ENCODE data around the gene RHOT2.

The RHOT2 gene

DNA sequence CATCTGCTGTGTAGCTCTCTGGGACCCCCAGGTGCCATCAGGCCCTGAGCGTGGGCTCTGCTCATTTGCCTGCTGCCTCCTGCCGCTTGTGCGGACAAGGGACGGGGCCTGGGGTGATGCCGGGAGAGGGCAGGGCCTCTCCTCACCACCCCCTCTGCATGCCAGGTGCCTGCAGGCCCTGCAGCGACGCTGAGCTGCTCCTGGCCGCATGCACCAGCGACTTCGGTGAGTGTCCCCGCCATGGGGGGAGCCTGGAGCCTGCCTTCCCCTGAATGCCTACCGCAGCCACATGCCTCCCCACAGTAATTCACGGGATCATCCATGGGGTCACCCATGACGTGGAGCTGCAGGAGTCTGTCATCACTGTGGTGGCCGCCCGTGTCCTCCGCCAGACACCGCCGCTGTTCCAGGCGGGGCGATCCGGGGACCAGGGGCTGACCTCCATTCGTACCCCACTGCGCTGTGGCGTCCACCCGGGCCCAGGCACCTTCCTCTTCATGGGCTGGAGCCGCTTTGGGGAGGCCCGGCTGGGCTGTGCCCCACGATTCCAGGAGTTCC is 48.9 kb downstream of the RHOT2 start:
- DNase-seq, result peak; percentile 39

DNA sequence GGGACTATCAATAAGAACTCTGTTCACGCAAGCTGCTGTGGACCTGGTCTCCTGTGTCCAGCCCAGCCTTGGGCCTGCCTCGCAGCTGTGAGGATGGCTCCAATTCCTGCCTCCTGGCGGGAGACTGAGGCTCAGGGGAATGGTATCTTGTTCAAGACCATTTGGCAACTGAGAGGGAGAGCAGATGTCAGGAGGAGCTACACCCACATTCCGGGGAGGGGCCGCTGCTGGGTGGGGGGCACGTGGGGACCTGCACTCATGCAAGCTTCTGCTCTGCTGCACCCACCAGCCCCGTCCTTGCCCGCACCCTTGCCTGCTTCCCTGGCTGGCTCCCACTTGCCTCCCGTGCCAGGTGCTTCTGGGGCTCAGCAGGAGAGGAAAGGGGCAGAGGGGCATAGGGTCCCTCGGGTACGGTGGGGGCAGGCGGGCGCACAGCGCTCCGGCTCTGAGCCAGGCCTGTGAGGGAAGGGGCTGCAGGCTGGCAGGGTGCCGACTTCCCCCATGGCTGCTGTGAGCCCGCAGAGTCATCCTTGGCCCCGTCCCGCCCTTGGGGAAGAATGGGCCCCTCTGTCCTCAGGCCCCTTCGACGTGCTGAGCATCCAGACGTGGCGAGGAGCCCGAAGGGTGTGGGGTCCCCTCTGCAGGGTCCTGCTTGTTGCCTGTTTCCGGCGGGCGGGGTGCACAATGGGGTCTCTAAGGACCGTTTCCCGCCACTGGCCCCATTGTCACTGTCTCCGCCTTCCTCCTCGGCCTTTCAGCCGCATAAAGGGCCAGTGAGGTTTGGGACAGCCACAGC is 49.7 kb downstream of the RHOT2 start:
- peak; percentile 69 for DNase-seq

DNA sequence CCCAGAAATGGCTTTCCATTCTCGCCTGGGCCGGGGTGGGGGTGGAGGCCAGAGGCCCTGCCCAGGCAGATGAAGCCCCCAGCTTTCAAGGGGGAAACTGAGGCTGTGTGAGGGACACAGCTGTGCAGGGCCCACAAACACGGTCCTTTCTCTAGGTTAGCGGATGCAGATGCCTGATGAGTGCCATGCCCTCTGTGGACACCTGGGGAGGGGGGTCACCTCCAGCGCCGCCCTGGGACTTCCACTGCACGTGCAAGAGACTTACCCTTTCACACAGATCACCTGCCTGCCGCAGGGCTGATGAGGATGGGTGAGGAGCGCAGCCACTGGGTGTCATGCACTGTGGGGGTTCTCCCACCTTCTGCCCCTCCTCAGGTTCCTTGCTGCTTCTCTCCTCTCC is 50.5 kb downstream of the RHOT2 start:
- DNase-seq, result no peak

DNA sequence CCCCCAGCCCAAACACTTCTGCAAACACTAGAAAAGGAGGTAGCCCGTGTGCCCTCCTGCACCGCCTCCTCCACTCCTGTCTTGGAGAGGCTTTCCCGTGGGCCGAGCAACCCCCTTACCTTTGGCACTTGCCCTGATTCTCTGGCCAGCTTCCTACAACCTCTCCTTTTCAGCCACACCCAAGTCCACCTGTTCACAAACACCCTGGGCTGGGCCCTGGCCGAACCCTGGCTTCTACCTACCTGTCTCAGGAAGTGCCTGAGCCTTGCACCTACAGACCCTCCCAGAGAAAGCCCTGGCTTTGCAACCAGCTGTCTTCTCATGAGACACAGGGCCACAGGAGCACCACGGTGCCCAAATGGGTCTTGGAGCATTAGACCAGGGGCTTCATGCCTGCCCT is 51.0 kb downstream of the RHOT2 start:
- DNase-seq, result no peak

DNA sequence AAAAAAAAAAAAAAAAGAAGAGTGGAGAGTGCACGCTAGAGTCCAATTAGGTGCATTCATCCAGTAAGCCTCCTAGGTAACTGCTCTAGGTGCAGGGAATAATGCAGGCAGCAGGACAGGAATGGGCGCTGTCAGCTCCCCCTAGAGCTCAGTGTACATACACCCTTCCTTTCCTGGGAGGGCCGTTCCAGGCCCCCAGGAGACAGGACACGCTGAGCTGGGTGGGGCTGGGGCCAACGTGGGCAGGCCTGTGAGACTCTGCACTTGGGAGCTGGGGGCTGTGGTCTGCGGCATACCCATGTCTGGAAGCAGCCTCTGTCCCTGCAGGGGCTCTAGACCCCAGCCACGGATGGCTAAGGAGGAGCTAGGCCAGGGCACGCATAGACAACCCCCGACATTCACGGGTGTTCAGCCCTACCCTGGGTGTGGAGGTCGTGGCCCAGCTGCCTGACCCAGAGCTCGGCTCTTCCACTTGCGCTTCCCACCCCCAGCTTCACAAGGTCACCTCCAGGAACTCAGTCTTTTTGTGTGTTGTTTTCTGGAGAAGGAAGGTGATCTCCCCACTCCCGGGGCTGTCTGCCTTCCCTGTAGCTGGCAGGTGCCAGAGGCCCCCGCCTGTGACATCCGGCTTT is 52.0 kb downstream of the RHOT2 start:
- peak; percentile 81 for DNase-seq

DNA sequence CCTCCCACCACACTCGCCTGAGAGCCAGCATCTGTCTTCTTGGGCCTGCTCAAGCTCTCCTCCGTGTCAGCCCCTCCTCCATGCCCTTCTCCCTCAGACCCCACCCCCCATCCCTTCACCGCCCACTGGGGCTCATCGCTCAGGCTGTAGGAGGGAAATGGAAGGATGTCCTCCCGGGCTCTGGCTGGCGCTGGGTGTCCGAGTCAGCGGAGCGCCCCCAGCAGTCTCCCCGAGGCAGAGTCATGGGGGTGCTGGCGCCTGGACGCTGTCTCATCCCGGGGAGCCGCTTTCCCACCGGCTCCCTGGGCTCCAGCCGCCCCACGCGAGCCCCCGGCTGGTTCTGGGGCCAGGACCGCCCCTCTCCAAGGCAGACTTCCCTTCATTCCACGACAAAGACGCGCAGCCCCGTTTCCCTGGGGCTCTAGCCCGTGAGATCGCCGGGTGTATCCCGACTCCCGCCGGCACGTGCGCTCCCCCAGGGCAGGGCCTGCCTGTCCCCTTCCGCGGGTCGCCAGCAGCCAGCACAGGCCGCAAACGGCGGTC is 52.6 kb downstream of the RHOT2 start:
- DNase-seq, result peak; percentile 86

DNA sequence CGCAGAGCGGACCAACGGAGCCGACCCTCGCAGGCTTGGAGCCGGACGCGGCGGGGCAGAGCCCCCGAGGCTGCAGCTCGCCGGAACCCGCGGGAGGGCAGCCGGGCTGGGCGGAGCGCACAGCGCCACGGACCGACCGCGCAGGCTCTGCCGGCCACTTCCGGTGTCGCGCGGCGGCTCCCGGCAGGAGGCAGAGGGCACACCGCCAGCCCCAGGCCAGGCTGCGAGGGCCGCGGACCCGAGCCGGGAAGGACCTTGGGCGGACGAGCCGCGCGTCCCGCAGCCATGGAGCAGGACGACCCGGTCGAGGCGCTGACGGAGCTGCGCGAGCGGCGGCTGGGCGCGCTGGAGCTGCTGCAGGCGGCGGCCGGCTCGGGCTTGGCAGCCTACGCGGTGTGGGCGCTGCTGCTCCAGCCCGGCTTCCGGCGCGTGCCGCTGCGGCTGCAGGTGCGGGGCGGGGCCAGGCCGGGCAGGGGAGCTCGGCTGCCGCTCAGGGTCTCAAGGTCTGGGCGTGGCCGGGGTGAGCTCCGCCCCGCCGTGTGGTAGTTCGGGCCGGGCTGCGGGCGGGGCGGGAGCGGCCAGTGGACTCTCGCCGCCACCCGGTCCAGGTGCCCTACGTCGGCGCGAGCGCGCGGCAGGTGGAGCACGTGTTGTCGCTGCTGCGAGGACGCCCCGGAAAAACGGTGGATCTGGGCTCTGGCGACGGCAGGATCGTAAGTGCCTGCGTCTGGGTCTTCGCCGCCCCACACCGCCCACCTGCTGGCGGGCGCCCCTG is 53.2 kb downstream of the RHOT2 start, which contains the start of gene ANTKMT:
ANTKMT (plus strand) TSS at position 157 of the 775 bp plus-strand sequence; CDS start at position 286, 129 bp downstream.
- peak; percentile 87 for DNase-seq

DNA sequence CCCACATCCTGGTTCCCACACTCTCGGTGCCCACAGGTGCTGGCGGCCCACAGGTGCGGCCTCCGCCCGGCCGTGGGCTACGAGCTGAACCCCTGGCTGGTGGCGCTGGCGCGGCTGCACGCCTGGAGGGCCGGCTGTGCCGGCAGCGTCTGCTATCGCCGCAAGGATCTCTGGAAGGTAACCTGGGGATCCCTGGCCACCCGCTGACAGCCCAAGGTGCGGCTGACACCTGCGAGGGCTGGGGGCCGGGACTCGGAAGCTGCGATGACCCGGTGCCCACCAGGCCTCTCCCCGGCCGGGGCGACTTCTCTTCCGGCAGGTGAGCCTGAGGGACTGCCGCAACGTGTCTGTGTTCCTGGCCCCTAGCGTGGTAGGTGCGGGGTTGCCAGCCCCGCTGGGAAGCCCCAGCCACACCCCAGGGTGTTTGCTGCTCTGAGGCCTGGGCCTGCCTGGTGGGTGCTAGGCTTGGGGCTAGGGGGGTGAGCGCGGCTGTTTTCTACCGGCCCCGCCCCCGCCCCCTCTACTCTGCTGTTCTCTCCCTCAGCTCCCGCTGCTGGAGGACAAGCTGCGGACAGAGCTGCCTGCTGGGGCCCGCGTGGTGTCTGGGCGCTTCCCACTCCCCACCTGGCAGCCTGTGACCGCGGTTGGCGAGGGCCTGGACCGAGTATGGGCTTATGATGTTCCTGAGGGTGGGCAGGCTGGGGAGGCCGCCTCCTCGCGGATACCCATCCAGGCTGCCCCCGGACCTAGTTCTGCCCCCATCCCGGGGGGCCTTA is 54.0 kb downstream of the RHOT2 start:
- DNase-seq, result no peak

DNA sequence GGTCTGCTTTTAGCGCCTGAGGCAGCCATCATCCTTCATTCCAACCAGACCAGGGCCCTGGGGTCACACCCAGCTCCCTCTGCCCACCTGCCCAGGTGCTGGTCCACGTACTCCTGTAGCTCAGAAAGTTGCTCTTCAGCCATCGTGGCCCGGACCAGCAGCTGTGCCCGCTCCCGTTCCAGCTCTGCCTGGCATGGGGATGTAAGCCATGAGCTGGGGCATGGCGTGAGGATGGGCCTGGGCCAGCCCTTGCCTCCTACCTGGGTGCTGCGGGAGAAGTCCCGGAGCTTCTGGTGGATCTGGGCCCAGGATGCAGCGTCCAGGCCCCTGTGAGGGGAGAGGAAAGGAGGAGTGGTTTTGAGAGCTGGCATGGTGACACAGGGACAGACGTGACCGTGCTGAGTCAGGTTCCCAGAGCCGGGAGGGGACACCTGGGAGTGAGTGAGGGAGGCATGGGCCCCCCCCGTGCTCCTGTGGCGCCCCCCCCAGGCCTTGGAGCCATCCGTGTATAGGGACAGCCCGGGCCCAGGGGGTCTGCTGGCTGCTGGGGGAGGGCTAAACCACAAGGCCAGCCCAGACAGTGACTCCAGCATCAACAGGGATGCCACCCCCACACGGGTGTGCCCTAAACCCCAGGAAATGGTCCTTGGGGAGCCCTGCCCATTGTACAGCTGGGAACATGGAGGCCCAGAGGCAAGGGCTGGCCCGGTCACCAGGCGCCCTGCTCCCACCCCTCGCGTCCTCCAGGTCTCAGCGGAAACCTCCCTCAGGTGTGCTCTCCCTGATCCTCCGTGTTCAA is 55.1 kb downstream of the RHOT2 start:
- no peak for DNase-seq

DNA sequence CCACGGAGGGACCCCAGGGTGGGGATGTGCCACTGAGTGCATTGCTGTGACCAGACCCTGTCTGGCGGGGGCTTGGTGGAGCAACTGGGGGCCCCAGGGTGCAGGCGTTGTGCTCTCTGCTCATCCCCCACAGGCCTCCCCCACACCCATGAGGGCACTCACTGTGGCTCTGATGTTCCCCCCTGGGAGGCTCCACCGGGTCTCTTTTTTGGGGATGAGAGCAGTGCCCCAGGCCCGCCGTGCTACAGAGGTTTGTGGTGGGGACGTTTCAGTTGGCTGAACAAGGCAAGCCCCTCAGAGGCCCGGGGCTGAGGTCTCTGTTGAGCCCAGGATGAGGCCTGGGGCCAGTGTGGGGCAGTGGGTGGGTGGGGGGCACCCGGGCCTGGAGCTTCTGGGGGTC is 55.8 kb downstream of the RHOT2 start:
- no peak for DNase-seq

Measured in NCI-H2171 (cell line).